CD4-positive, alpha-beta T cell treated with Interferon alpha-2 for 1 hour (primary cell): ENCODE data around the gene CRYBB3.
"Not testable (repeated sequence)": the region's sequence is repeated elsewhere in the genome, so short reads cannot be mapped to it uniquely, and the experiment has no call there.

ENCODE experiments used
- DNase-seq, 2 donors: peaks; one replicate each; pipeline ENCODE4 v3.0.0-alpha.2; 2020 to 2022

The CRYBB3 gene

DNA sequence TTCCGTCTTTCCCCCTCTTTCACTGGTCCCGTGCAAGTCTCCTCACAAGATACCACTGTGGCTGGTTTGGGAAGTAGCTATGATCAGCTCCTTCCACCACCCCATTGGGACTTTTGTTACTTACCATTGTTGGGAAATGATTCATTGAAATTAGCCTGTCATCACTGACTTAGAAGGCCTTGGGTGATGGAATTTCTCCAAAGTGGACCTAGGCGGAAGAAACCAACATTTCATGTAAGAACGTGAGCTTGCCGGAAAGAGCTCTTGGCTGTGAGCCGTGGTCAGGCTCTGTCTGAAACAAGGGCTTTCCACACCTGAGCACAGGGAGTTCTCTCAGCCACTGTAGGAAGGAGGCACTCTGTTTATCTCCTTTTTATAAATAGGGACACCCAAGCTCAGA, 23.5 kb upstream of the CRYBB3 start:
- DNase-seq: no peak

DNA sequence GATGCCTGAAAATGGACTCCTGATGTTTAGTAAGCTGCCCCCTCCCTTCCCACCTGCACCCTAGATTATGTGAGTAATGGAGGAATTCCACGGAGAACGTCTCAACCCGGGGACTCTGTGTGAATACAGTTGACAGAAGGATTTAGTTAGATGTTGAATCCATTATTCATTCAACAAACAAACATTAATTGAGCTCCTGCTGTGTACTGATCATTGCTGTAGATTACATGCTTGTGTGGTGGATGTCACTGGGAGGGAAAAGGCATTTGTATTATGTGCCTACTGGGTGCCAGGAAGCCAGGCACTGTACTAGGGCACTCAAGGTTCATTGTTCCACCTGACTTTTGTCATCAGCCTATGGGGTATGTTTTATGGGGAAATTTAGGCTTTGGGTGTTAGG, 22.9 kb upstream of the CRYBB3 start:
- DNase-seq: no peak

DNA sequence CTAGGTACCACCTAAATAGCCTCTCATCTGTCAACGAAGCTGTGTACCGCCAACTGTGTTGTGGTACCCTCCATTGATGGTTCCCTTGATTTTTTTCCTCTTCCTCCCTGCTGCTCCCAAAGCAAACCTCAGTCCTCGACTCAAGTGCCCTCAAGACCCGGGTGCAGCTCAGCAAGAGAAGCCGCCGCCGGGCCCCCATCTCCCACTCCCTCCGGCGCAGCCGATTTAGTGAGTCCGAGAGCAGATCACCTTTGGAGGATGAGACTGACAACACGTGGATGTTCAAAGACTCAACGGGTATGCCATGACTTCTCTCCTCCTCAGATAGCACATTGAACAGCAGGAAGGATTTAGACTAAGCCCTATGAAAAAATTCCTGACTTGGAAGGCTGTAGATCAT, 22.4 kb upstream of the CRYBB3 start:
- no peak for DNase-seq

GRCh38 chr22:25177895-25178294, 21.8 kb upstream of the CRYBB3 start:
- DNase-seq: no peak

GRCh38 chr22:25178348-25178747, 21.3 kb upstream of the CRYBB3 start:
- DNase-seq: not testable (repeated sequence)

DNA sequence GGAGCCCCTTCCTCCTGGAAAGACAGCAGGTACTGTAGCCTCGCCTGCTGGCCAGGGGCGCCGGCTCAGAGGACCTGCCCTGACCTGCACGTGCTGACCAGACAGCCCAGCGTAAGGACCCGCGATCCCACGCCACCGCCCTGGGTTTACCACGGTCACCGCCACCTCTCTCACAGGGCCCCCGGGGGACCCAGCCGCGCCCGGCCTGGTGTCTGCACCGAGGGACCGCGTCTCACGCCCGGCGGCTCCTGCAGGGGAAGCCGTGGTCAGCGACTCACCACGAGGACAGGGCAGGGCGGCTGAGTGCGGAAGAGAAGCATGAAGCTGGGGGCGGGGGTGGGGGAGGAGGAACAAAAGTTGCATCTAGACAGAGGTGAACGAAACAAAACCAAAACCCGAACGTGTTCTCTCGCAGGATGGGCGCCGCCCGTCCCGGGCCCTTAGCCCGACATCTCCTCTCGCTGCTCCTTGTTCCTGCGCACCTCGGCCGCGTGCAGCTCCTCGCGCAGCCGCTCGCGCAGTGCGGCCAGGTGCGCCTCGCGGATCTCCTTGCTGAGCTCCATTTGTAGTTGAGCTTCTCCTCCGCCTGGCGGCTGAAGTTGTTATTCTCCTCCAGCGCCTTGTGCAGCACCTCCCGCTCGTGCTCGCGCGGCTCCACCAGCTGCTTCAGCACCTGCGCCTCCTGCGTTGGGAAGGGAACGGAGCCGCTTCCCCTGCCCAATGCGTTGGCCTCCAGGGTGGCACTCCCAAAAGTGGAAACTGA, 20.6 kb upstream of the CRYBB3 start:
- DNase-seq: not testable (repeated sequence)

DNA sequence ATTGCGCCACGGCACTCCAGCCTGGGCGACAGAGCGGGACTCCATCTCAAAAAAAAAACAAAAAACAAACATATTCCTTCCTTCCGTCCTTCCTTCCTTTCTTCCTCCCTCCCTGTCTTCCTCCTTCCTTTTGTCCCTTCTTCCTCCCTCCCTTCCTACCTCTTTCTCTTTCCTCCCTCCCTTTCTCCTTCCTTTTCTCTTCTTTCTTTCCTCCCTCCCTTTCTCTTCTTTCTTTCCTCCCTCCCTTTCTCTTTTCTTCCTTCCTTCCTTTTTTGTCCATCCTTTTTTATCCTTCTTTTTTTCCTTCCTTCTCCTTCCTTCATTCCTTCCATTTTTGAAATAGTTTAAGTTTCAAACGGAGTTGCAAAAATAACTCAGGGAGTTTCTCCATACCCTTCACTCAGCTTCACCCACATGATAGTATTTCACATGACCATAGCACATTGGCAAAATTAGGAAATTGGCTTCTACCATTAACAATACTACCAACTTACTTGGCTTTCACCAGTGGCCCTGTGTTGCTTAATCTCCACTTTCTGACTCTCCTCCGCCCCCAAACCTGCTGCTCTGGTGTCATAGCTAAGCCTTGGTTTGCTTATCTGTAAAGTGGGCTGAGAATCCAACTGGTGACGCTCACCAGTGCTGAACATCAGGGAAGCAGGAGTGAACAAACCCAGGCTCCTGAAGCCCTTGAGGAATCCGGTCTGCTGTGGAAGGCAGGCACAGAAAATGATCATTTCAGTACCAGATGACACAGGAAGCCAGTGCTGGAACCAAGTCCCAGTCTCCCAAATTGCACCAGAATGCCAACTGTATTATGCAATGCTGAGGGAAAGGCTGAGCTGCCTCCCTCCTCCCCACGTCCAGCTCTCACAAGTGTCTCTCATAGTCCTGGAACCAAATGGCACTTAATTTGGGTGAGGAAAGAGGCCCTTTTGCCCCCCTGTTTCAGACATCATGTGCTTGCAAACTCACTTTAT, 17.2 kb upstream of the CRYBB3 start:
- no peak for DNase-seq

- DNase-seq: no peak
These were observed 15.6 kb upstream of the CRYBB3 start for GRCh38 chr22:25183949-25184619.

GRCh38 chr22:25186140-25186539, 13.5 kb upstream of the CRYBB3 start:
- DNase-seq: no peak

DNA sequence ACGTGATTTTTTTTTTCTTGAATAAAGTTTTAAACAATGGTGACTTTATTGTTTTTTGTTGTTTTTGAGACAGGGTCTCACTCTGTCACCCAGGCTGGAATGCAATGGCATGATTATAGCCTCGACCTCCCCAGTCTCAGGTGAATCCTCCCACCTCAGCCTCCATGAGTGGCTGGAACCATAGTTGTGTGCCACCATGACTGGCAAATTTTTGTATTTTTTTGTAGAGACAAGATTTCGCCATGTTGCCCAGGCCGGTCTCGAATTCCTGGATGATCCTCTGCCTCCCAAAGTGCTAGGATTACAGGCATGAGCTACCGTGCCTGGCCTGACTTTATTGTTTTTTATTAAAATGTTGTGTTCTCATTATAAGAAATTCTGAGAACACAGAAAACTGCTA, 12.2 kb upstream of the CRYBB3 start:
- no peak for DNase-seq

GRCh38 chr22:25192406-25192805, 7.3 kb upstream of the CRYBB3 start:
- DNase-seq: no peak

- DNase-seq: no peak
These were observed 6.5 kb upstream of the CRYBB3 start for GRCh38 chr22:25193130-25193529.

DNA sequence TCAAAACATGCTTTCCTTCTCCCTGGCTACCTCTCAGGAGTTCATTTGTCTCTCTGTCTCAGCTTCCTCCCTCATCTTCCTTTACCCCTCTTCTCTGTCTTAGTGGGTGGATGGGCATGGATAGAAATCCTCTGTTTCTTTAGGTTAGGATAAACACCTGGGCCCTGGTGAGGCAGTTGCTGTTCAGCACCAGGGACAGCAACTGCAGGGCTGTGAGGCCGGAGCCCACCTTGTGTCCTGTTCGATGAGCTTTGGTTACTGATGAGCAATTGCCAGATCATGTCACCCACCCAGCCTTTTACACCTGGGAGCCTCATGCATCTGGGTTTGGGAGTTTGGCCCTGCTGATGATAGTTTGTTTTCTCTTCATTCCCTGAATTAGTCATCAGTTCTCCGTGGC, 6.1 kb upstream of the CRYBB3 start:
- no peak for DNase-seq

- DNase-seq: no peak
These were observed 3.3 kb upstream of the CRYBB3 start for GRCh38 chr22:25196326-25196725.

GRCh38 chr22:25197340-25197739, 2.3 kb upstream of the CRYBB3 start:
- no peak for DNase-seq

- DNase-seq: no peak
These were observed 1.3 kb downstream of the CRYBB3 start for GRCh38 chr22:25200967-25201366.

- DNase-seq: no peak
These were observed 2.1 kb downstream of the CRYBB3 start for GRCh38 chr22:25201557-25202273.

GRCh38 chr22:25202290-25202921, 2.7 kb downstream of the CRYBB3 start:
- DNase-seq: peak; percentile 22 to 53

DNA sequence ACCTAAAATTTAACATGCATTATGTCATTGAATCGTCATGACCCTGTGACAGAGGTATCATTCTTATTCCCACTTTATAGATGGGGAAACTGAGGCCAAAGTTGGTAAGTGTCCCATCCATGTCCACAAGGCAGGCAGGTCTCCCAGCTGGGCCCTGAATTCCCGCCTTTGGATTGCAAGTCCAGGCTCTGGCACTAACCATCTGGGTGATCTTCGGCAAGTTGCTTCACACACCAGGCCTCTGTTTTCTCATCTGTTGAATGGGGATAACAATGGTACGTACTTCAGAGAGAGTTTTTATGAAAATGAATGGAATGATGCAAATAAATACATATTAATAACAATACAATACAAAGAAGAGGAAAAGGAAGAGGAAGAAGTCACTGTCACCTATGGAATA, 3.4 kb downstream of the CRYBB3 start:
- no peak for DNase-seq

DNA sequence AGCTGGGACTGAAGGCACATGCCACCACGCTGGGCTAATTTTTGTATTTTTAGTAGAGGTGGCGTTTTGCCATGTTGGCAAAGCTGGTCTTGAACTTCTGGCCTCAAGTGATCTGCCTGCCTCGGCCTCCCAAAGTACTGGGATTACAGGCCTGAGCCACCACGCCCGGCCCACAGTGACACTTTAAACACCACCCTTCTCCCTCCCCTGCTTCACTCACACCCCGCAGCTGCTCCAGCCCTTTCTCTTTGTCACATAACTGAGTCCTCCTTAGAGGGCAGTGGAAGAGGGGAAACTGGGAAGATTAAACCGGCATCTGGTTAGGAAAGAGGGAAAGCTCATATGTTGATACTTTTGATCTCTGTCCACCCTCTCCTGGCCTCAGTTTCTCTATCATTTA, 4.9 kb downstream of the CRYBB3 start:
- DNase-seq: not testable (repeated sequence)

- no peak for DNase-seq
These were observed 6.2 kb downstream of the CRYBB3 start for GRCh38 chr22:25205847-25206246.

DNA sequence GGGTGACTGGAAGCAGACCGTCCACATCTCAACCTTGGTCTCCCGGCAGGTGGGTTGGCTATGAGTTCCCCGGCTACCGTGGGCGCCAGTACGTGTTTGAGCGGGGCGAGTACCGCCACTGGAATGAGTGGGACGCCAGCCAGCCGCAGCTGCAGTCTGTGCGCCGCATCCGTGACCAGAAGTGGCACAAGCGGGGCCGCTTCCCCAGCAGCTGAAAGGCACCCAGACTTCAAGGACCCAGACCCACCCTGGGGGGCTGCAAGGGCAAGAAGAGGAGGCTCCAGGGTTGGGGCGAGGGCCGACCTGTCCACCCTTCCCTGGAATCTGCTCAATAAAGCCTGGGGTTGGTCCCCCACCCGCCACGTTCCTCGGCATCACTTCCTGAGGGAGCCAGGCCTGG, 7.3 kb downstream of the CRYBB3 start:
- DNase-seq: no peak
